HG02852 (cell line): ENCODE measurements around the gene CHST3.
"Not testable (repeated sequence)": the region's sequence is repeated elsewhere in the genome, so short reads cannot be mapped to it uniquely, and the experiment has no call there.

ENCODE experiments used
- ATAC-seq: cut with Tn5 transposase; IDR thresholded peaks from one replicate; pipeline ENCODE4 v1.9.1; 2021; ENCODE audit warnings: mild to moderate bottlenecking, moderate library complexity; ENCODE audit not compliant: unreplicated experiment

The CHST3 gene

GRCh38 chr10:71948496-71949067 lies 15.6 kb upstream of the CHST3 start:
- no peak for ATAC-seq

GRCh38 chr10:71950683-71951082 lies 13.5 kb upstream of the CHST3 start:
- ATAC-seq: no peak

GRCh38 chr10:71952745-71953144 lies 11.4 kb upstream of the CHST3 start:
- ATAC-seq: no peak

GRCh38 chr10:71957546-71958275 lies 6.5 kb upstream of the CHST3 start:
- ATAC-seq: no peak

GRCh38 chr10:71959526-71959925 lies 4.7 kb upstream of the CHST3 start:
- ATAC-seq: no peak

- no peak for ATAC-seq
Measured at GRCh38 chr10:71961831-71962230, 2.4 kb upstream of the CHST3 start.

- ATAC-seq: no peak
Measured at GRCh38 chr10:71962901-71963300, 1.3 kb upstream of the CHST3 start.

GRCh38 chr10:71963351-71964097 lies 671 bp upstream of the CHST3 start:
- no peak for ATAC-seq

GRCh38 chr10:71964743-71965515 lies 734 bp downstream of the CHST3 start:
- no peak for ATAC-seq

GRCh38 chr10:71965623-71966022 lies 1.4 kb downstream of the CHST3 start:
- ATAC-seq: no peak

- ATAC-seq: no peak
Measured at GRCh38 chr10:71966046-71967004, 2.1 kb downstream of the CHST3 start.

GRCh38 chr10:71967958-71968357 lies 3.8 kb downstream of the CHST3 start:
- not testable (repeated sequence) for ATAC-seq

- no peak for ATAC-seq
Measured at GRCh38 chr10:71968553-71969474, 4.6 kb downstream of the CHST3 start.

- ATAC-seq: no peak
Measured at GRCh38 chr10:71969929-71970328, 5.7 kb downstream of the CHST3 start.

GRCh38 chr10:71970331-71970730 lies 6.1 kb downstream of the CHST3 start:
- no peak for ATAC-seq

GRCh38 chr10:71970869-71971268 lies 6.7 kb downstream of the CHST3 start:
- no peak for ATAC-seq

GRCh38 chr10:71971311-71971731 lies 7.1 kb downstream of the CHST3 start:
- no peak for ATAC-seq

- ATAC-seq: no peak
Measured at GRCh38 chr10:71971769-71972555, 7.8 kb downstream of the CHST3 start.
